NCI-H1694 (cell line): ENCODE results near the gene NCF1.
"Not testable (repeated sequence)": the region's sequence is repeated elsewhere in the genome, so short reads cannot be mapped to it uniquely, and the experiment has no call there.

ENCODE experiments used
- DNase-seq: peaks from one replicate; lab custom pipeline; 2025; lab: John Stamatoyannopoulos, UW

NCF1 gene

GRCh38 chr7:74788369-74789150 lies 14.7 kb downstream of the NCF1 start:
- peak; percentile 75 for DNase-seq

GRCh38 chr7:74789200-74789736 lies 15.5 kb downstream of the NCF1 start:
- DNase-seq: not testable (repeated sequence)

- not testable (repeated sequence) for DNase-seq
Observed at GRCh38 chr7:74797848-74798622, 24.2 kb downstream of the NCF1 start.

GRCh38 chr7:74798644-74799043 lies 24.8 kb downstream of the NCF1 start:
- DNase-seq: not testable (repeated sequence)

- not testable (repeated sequence) for DNase-seq
Observed at GRCh38 chr7:74815882-74816281, 42.1 kb downstream of the NCF1 start.

- DNase-seq: not testable (repeated sequence)
Observed at GRCh38 chr7:74820146-74820805, 46.5 kb downstream of the NCF1 start.

GRCh38 chr7:74821259-74821658 lies 47.4 kb downstream of the NCF1 start:
- not testable (repeated sequence) for DNase-seq

GRCh38 chr7:74829959-74830358 lies 56.1 kb downstream of the NCF1 start:
- DNase-seq: not testable (repeated sequence)

GRCh38 chr7:74830411-74830810 lies 56.6 kb downstream of the NCF1 start:
- not testable (repeated sequence) for DNase-seq
